Uterus (tissue), 2 donors: ENCODE data around the gene TPT1.

ENCODE experiments used
- POLR2A ChIP-seq, 2 donors: fragments of 450-650 bp; IDR thresholded peaks; one replicate each; pipeline ENCODE4 v1.6.1; 2016; ENCODE audit warnings: antibody characterized with exemption in 2 of 2, mild to moderate bottlenecking in 1 of 2, moderate library complexity in 1 of 2
- TF ChIP-seq, protein P1 (sequence below), 4 experiments: fragments of 200-600 bp in 2 of 4; fragments of 450-650 bp in 2 of 4; sonication (generic) in 2 of 4; IDR thresholded peaks; one replicate each; pipeline ENCODE4 v1.5.1; 2016 to 2019; ENCODE audit warnings: antibody characterized with exemption in 4 of 4, mild to moderate bottlenecking in 2 of 4, moderate library complexity in 1 of 4

DNA sequence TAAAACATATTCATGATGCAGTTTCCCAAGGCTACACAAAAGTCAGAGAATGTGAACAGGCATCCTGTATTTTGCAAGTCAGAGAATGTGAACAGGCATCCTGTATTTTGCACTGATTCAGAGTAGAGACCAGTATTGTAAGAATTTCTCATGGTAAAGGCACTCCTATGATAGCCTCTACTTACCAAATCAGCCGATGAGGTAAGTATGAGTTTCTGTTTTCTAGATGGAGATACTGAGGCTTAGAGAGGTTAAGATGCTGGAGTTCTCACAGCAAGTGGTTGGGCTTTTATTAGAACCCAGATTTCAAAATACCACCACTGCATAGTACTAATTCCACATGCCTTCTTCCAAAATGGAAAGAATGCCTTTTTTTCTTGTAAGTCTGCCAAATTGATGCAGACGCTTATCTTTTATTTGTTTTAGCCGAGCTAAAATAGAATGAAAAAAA is 12.3 kb downstream of the TPT1 start:
- TF ChIP-seq, protein P1, sequence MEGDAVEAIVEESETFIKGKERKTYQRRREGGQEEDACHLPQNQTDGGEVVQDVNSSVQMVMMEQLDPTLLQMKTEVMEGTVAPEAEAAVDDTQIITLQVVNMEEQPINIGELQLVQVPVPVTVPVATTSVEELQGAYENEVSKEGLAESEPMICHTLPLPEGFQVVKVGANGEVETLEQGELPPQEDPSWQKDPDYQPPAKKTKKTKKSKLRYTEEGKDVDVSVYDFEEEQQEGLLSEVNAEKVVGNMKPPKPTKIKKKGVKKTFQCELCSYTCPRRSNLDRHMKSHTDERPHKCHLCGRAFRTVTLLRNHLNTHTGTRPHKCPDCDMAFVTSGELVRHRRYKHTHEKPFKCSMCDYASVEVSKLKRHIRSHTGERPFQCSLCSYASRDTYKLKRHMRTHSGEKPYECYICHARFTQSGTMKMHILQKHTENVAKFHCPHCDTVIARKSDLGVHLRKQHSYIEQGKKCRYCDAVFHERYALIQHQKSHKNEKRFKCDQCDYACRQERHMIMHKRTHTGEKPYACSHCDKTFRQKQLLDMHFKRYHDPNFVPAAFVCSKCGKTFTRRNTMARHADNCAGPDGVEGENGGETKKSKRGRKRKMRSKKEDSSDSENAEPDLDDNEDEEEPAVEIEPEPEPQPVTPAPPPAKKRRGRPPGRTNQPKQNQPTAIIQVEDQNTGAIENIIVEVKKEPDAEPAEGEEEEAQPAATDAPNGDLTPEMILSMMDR (IDR thresholded peaks at IDR 0.05), result no peak
- TF ChIP-seq POLR2A (IDR thresholded peaks at IDR 0.05), result no peak
